Fibroblast of skin of left biceps (primary cell): Measurements from ENCODE around the gene MAN1C1.
A peak's percentile ranks its signal among the peaks of the same experiment; 100 is the strongest.

Source experiments
- DNase-seq, 2 experiments: peaks; one replicate each; pipeline ENCODE4 v3.0.0-alpha.2; 2013; ENCODE audit warnings: low read depth in 2 of 2

MAN1C1 gene

GRCh38 chr1:25780318-25781129 lies 163.9 kb downstream of the MAN1C1 start:
- DNase-seq, result no peak

- DNase-seq, result no peak
Observed at GRCh38 chr1:25781130-25781433, 164.5 kb downstream of the MAN1C1 start.

DNA sequence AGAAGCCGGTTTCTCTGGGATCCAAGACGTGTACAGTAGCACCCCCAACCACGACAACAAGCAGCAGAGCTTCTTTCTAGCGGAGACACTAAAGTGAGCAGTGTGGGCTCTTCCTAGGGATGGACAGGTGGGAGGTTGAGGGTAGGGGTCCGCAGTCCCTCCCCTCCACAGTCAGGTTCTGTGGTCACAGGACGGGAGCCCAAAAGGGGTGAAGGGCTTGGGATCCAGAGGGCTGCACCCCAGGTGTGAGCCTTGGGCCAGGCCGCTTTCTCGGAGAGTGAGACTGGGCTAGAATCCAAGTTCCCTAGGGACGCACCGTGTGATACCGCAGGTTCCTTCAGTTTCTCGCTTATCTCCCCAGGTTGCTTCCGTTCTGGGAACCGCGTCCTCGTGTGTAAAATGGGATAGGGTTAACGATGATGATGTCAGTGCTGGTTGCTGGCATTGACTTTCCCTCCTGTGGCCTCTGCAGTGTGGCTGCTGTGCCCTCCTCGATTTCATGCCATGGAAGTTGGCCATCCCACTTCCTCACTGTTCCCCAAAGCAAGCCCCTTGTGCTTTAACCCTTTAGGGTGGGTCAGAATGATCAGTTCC lies 166.1 kb downstream of the MAN1C1 start:
- no peak for DNase-seq

- DNase-seq, result no peak
Observed at GRCh38 chr1:25784575-25785051, 168.0 kb downstream of the MAN1C1 start.

DNA sequence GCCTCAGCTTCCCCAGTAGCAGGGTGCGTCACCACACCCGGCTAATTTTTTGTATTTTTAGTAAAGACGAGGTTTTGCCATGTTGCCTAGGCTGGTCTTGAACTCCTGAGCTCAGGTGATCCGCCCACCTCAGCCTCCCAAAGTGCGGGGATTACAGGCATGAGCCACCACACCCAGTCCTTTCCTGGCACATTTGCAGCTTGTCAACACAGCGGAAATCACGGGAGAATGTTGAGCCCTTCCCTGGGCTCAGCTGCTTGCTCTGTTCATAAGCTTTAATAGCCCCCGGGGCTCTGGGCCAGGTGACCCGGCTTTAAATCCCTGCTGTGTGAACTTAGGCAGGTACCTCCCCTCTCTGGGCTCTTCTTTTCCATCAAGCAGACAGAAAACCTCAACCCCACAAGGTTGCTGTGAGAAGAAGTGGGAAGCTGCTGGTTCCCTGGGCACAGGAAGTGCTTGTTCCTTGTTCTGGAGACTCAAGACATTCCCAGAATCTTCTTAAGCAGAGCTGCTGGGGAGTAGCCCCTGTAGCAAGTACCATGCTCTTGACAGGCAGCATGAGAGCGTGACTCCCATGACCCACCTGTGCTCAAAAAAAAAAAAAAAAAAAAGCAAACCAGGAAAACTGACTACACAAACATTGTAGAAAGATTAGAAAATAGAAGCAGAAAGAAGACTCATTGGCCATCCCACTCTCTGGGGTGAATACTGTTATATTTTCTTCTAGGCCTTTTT lies 168.9 kb downstream of the MAN1C1 start:
- DNase-seq, result no peak

DNA sequence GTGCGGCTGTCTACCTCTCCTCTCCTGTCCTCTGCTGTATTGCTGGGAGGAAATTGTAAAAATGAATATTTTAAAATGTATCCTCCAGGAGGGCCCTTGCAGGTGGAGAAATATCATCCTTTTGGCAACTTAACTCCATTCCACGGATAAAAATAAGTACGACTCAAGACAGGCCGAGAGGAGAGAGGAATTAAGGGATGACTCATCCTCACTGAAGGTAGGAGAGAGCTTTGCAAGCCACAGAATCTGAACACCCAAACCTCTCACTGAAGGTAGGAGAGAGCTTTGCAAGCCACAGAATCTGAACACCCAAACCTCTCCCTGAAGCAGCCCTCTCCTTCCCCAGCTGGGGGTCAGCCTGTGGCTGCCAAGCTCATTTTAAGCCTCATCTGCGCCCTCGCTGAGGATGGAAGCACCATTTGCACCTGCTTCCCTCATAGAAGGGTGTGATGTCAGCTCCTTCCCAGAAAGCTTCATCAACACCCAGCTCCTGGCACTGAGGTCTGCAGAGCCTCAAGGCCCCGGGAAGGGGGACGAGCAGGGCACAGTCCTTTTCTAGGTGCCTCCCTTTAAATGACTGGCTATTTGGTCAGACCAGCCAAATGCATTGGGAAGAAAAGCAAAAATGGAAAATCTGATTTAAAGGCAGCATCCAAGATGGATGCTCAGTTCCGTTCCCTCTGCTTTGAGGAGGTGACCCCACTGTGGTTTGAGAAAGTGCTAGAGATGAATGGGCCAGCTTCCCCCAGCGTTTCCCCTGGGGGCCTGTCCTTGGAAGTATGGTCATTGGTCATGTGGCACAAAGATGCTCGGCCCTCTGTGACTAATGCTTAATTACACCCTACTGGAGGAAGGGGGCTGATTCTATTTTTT lies 170.5 kb downstream of the MAN1C1 start:
- no peak for DNase-seq

DNA sequence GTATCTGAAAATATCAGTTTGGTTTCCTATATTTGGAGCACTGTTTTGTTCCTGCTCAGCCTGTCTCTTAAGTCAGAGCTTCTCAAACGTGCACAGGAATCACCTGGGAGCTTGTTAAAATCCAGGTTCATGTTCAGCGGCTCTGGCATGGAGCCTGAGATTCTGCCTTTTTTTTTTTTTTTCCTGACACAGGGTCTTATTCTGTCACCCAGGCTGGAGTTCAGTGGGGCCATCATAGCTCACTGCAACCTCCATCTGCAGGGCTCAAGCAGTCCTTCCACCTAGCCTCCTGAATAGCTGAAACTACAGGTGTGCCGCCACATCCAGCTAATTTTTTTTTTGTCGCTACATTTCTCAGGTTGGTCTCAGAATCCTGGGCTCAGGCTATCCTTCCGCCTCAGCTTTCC lies 171.2 kb downstream of the MAN1C1 start:
- DNase-seq, result no peak

- DNase-seq, result no peak
Observed at GRCh38 chr1:25790472-25790871, 173.9 kb downstream of the MAN1C1 start.

- DNase-seq, result no peak
Observed at GRCh38 chr1:25792115-25792514, 175.5 kb downstream of the MAN1C1 start.

- no peak for DNase-seq
Observed at GRCh38 chr1:25793585-25794170, 177.1 kb downstream of the MAN1C1 start.

DNA sequence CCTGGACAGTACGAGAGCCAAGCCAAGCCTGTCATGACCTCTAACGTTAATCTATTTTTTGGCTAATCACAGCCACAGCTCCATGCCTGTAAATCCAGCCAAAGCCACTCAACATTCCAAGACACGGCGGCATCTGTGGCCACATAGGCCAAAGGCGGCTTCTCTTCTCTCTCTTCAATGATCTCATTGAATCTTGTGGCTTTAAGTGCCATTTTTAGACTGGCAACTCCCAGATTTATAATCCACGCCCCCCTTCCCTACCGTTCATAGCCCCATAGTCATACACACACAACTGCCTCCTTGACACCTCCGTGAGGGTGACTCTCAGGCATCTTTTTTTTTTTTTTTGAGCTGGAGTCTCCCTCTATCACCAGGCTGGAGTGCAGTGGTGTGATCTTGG lies 177.7 kb downstream of the MAN1C1 start:
- DNase-seq, result no peak

GRCh38 chr1:25795211-25795610 lies 178.6 kb downstream of the MAN1C1 start:
- DNase-seq, result no peak

- DNase-seq, result no peak
Observed at GRCh38 chr1:25795946-25796810, 179.6 kb downstream of the MAN1C1 start.

- peak in 1 of 2 experiments; percentile 42 for DNase-seq
Observed at GRCh38 chr1:25796811-25797458, 180.3 kb downstream of the MAN1C1 start.

DNA sequence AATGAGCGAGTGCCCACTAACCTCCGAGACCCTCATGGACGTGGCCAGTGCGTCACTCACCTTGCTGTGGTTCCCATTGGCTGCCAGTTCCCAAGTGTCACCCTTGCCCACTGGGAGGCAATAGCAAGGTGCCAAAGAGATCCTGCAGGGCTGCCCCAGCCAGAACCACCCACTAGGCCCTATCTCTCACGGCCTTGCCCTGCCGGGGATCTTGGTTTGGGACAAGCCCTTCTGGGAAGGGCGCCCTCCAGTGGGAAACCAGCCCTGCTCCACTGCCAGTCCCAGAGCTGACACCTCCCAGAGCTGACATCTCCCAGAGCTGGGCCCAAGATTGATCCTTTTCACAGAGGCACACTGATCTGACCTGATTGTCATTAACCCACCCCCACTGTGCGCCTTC lies 181.3 kb downstream of the MAN1C1 start:
- no peak for DNase-seq

DNA sequence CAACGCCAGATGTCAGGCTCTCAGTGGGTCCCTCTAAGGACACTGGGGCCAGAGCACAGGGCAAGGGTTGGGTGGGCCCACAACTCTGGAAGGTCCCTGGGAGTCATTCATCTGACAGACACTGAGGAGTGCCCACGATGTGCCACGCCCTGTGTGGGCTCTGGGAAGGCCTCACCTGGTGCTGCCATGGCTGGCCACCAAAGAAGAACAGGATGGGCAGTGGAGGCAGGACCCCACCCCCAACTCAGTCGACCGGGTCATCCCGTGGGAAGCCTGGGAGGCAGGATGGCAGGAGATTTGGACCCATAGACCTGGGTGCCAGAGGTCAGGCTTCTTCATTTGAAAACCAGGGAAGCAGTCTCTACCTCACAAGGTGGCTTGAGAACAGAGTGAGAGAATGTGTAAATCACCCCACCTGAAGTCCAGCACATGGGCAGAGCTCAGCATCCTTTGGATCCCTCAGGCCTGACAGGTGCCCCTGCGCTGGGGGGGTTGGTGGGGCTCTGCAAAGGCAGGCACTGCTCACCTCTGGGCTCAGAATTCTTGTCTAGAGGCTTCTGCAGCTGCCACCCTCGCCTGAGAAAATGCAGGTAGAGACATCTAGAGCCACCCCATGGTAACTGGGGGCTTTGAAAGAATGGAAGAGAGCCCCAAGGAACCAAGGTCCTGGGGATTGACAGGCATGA lies 182.2 kb downstream of the MAN1C1 start:
- DNase-seq, result no peak

- no peak for DNase-seq
Observed at GRCh38 chr1:25799352-25799934, 182.9 kb downstream of the MAN1C1 start.

DNA sequence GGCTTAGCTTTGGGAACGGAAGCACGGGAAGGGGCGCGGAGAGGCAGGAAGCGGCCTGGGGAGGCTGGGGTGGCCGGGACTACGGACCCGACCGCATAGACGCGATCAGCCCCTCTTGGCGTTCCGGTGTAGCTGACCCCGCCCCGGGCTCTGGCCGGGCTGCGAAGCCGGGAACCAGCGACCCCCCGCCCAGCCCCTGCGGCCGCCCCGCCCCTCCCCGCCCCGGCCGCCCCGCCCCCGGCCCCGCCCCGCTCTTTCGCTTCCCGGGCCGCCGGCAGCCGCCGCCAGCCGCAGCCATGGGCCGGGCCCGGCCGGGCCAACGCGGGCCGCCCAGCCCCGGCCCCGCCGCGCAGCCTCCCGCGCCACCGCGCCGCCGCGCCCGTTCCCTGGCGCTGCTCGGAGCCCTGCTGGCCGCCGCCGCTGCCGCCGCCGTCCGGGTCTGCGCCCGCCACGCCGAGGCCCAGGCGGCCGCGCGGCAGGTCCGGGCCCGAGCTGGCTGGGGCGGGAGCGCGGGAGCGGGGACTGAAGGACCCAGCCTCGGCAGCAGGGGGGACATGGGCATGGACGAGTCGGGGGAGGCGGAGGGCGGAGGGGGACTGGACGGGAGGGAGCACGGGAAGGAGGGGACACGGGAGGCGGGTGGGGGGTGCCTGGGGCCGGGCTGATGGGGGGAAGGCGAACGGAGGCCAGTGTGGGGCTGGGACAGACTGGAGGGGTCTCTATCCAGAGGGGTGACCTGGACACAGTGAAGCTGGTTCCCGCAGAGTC lies 183.5 kb downstream of the MAN1C1 start, which contains the start of gene SELENON:
SELENON (plus strand) TSS at position 259 of the 768 bp plus-strand sequence; CDS start at position 297, 38 bp downstream.
- no peak for DNase-seq
